ENCODE results near the gene CEACAM16.

GRCh38 chr19:44734357-44734756 lies 35.4 kb downstream of the CEACAM16 start:
- TF ChIP-seq EZH2phosphoT487 (IDR thresholded peaks at IDR 0.05; ENCODE audit: low read depth) (no peak), CTCF (IDR thresholded peaks at IDR 0.05; ENCODE audit: low read depth, low read length) (no peak)
